ENCODE measurements around the gene SLC30A7.

The SLC30A7 gene

DNA sequence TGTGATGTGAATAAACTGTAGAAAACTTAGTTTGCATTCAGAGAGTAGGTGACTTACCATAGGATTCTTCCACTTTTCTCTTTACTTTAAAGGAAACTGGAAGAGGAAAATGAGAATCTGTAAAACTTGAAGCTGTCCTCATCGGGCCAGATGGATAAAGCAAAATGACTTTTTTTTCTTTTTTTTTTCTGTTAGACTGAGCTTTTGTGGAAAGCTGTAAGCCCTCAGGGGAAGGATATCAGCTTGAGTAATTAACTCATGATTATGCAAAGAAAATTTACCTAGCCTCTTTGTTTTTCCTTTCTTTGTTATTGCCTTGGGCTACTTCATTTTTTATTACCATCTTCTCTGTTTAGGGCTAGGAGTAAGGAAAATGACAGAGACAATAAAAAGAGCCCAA lies 76.3 kb downstream of the SLC30A7 start:
- DNase-seq (ENCODE audit: low read depth): no peak

DNA sequence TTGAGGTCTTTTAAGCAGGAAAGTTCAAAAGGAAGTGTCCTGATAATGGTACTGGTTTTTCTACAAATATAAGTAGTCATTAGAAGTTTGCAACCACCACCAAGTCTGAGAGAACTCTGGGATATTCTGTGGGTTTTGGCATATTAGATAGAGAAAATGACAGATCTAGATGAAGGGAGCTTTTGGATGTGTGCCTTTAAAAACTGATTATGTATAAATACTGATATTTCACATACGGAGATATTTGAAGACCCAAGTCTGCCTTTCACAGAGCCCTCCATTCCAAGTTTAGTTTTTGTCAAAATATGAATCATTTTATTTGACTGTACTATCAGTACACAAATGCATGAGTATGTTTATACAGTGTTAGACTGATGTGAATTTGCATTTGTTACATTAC lies 81.0 kb downstream of the SLC30A7 start:
- no peak for DNase-seq (ENCODE audit: low read depth)

DNA sequence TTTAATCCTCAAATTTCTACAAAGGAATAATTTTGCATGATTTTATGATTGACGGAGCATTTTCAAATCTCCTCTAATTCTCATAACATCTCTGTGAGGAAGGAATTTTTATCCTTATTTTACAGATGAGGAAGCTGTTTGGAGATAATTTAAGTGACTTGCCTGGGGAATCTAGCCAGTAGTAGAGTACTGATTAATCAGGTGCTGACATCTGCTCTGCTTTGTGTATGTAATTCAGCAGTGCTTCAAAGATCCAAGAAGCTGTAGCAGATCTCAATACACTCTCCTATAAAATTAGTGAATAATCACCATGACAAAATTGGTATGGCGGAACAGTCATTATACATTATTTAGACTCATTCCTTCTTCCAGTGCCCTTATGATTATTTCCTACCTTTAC lies 83.7 kb downstream of the SLC30A7 start:
- DNase-seq (ENCODE audit: low read depth): no peak

DNA sequence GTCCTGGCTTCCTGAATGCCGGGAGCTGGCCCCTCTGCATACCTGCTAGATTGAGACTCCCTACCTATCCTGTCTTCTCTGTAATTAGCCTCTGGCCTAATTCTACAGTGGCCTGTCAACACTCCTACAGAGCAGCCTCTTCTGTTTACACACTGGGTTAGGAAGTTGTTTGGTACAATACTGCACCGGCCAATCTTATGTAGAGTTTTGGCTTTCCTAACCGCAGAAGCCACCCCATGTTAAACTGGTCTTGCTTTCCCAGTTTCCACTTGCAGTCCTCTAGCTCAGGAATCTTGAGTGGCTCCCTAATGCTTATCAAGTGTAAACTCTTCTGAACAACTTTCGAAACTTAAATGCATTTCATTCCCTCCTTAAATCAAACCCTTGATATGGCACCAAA lies 86.9 kb downstream of the SLC30A7 start:
- no peak for DNase-seq (ENCODE audit: low read depth)

- DNase-seq (ENCODE audit: low read depth): no peak
Observed at GRCh38 chr1:100988121-100988520, 92.2 kb downstream of the SLC30A7 start.

GRCh38 chr1:100989306-100990077 lies 93.6 kb downstream of the SLC30A7 start:
- no peak for DNase-seq (ENCODE audit: low read depth)

DNA sequence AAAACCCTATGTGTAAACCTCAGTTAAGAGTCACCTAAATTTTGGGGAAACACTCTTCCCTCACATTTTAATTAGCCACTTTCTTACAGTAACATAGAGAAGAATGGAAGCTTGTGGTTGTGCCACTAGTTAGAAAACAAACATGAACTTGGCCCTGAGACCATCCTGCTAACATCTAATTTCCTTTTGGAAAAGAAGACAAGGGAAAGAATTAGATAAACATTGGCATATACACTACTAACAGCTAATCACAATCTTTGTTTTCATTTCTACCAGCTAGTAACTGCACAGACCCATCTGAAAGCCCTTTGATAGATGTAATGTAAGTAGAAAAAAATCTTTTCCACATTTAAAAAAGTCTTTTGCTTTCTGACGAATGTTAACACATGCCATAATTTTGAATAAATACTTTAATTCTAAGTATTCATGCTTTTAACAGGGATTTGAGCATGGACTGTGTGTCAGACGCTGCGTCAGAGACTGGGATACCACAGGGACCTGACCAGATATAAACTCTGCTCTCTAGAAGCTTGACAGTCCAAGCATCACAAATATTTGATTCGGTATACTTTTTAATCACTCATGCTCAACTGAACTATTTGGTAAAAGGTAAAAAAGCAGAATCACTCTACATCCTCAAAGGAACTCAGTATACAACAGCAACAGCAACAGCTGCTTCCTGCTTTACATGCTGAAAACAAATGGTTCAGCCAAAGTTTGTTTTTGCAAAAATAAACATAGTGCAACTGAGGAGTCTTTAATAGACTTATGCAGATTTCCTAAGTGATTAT lies 99.5 kb downstream of the SLC30A7 start:
- no peak for DNase-seq (ENCODE audit: low read depth)

DNA sequence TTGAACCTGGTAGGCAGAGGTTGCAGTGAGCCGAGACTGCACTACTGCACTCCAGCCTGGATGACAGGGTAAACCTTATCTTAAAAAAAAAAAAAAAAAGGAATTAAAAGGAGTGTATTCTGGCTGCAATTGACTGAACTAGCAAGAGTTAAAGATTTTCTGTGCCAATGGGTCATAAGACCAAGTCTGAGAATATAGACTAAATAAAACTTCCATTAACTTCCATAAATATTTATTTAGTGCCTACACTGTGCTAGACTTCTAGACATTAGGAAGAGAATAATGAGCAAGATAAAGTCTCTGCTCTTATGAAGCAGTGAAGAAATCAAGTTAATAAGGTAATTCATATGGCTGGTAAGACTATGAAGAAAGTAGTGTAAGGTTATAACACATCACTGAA lies 102.5 kb downstream of the SLC30A7 start:
- no peak for DNase-seq (ENCODE audit: low read depth)

DNA sequence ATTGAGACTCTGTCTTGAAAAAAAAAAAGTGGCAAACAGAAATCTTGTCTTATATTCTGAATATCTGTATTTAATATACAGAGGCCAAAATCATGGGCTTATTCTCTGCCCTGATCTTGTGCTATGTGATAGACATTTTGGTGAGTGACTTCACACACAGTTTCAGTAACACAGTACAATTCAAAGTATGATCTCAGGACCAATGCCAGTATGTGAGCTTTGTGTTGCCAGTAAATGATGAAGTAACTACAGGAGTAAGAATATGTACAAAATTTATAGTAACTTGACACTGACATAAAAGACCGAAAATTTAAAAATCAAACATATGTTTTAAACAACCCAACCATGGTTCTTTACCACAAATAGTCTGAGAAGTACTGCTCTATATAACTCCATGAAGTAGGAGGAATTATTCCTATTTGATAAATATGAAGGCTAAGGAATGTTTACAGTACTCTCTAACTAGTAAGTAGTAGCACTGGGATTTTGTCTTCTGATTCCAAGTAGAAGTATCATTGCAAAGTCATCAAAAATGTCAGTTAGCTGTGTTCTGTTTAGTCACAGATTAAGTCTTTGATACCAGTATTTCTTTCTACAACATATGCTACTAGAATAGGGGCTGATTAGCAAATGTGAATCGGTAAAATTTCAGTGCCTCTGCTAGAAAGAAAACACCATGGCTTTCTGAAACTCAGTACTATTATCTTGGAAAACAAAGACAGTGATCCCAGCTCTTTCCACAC lies 104.4 kb downstream of the SLC30A7 start:
- no peak for DNase-seq (ENCODE audit: low read depth)

GRCh38 chr1:101002551-101002950 lies 106.7 kb downstream of the SLC30A7 start:
- DNase-seq (ENCODE audit: low read depth): no peak

DNA sequence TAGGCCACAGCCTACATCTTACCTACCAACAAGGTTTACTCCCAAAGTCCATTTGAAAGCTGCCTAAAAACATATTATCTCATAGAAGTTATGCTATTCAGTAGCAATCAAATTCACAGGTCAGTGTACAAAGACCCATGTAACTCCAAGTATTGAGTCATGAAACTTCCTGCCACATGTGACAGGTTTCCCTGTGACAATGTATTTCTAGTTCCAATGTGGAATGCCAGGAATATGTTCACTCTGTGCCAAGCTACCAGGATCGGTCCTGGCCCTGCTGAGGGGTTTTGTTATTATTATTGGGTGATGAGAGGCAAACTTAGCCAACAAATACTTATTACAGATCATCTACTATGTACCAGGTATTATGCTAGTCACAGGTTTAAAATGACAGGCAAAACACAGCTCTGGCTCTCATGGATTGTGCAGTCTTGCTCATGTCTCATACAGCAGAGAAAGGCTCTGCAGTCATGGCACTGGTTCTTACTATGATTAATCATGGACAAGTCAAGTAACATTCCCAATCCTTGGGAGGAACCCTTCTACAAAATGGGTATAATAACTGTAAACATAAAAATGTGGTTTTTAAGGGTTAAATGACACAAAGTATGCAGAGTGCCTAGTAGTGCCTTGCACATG lies 107.2 kb downstream of the SLC30A7 start:
- DNase-seq (ENCODE audit: low read depth): no peak

- DNase-seq (ENCODE audit: low read depth): no peak
Observed at GRCh38 chr1:101004061-101004460, 108.2 kb downstream of the SLC30A7 start.

- DNase-seq (ENCODE audit: low read depth): no peak
Observed at GRCh38 chr1:101004670-101005069, 108.8 kb downstream of the SLC30A7 start.

DNA sequence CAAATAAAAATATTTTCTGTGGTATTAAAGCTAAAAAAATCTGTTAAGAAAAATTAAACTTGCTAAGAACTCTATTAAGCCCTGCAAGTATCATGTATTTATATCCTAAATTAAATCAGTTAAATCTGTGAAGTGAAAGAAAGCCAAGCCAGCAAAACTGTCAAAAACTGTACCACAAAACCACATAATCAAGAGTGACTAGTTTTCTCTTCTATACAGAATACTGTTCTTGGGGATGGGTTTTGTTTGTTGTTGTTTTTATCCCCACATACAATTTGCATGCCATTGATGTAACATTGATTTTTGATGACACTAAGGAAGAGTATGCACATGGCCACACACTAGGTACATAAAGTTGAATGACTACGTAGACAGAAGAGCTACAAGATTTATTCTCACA lies 109.3 kb downstream of the SLC30A7 start:
- DNase-seq (ENCODE audit: low read depth): no peak

DNA sequence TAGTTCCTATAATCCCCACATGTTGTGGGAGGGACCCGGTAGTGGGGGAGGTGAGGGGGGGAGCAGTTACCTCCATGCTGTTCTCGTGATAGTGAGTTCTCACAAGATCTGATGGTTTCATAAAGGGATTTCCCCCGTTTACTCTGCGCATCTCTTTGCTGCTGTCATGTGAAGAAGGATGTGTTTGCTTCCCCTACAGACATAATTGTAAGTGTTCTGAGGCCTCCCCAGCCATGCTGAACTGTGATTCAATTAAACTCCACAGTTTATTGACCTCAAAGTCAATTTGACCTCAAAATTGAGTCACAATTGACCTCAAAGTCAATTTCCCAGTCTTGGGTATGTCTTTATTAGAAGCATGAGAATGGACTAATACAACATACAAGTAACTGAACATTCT lies 110.0 kb downstream of the SLC30A7 start:
- no peak for DNase-seq (ENCODE audit: low read depth)

DNA sequence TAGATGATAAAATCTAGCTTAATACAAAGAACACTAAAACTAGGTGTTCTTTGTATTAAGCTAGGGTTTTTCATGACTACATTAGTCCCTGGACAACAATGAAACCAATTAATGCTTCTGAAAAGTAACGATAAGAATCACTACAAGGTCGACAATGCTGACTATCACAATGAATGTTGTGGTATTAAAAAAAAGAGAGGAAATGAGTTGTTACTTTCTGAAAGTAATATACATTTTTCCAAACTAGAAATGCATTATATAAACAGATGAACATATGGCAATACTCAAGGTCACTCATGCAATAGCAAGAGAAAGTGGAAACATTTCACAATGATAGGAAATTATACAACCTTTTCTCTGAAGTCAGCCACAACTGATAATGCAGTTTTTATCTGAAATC lies 110.7 kb downstream of the SLC30A7 start:
- no peak for DNase-seq (ENCODE audit: low read depth)

GRCh38 chr1:101008229-101008834 lies 112.4 kb downstream of the SLC30A7 start:
- DNase-seq (ENCODE audit: low read depth): no peak

GRCh38 chr1:101013776-101014175 lies 117.9 kb downstream of the SLC30A7 start:
- no peak for DNase-seq (ENCODE audit: low read depth)

DNA sequence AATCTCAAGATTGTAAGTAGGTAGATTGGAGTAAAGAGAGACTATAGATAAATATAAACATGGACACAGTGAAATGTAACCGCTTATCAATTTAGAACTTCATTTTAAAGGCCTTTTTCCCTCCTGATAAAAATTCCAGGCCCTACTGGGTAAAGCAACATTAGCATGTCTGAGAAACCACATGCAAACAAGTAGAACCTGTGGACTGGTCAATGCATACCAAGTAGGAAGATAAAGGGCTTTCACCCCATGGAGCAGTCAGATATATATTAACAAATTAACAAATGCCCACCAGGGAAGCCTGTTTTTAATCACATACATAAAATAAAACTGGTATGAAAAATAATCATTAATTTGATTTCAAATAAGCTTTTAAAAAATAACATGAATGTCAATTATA lies 121.6 kb downstream of the SLC30A7 start:
- no peak for DNase-seq (ENCODE audit: low read depth)

DNA sequence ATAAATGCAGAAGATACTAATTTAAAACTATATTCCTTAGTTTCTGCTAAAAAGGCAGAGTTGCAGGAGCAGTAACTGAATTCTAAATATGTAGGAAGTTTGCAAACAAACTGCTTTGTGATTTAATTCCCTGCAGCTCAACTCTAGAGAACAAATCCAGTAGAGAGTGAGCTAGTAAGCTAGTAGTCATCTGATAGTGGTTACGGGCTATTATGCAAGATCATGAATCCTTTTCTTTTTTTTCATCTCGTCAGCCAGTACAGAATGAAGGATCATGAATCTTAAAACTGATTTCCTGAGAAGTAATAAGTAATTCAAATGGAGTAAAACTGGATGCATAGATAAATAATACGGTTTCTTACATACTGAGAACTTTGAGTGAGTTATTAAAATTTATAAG lies 126.4 kb downstream of the SLC30A7 start:
- DNase-seq (ENCODE audit: low read depth): no peak

DNA sequence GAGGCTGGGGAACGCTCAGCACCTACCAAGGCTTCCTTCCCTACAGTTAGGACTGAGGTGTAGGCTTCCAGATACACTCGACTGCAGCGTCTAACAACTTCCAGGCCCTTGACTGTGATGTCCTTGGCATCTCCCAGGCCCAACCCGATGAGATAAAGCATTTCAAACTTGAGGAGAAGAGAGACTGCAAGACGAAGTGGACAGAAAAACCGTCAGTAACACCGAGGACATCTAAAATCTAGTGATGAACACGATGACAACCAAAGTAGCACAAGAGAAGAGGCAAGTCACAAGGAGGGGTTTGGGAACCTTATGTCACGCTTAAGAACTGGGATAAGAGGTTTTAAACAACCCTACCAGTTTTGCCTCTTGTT lies 129.4 kb downstream of the SLC30A7 start:
- DNase-seq (ENCODE audit: low read depth): peak; percentile 10

Measured in stimulated activated CD8-positive, alpha-beta memory T cell treated with anti-CD3 and anti-CD28 coated beads, Interleukin-12 subunit alpha, Interleukin-12 subunit beta, amount 100 ng/mL, for 4 hours (primary cell).